Measurements from ENCODE around the gene NLRP1.

Gene NLRP1

DNA sequence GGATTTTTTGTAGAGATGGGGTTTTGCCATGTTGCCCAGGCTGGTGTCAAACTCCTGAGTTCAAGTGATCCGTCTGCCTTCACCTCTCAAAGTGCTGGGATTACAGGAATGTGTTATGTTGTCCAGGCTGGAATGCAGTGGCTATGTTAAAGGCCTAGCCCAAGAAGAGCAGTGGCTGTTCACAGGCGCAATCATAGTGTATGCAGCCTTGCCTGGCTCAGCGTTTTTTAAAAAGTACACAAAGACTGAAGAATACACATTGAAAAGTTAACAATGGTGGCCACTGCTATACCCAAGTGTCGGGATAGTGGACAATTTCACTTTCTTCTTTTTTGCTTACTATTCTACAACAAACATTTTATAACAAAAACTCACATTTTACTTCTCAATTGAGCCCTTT, 105.3 kb downstream of the NLRP1 start:
- DNase-seq (ENCODE audit: low read depth, low spot score), result no peak

DNA sequence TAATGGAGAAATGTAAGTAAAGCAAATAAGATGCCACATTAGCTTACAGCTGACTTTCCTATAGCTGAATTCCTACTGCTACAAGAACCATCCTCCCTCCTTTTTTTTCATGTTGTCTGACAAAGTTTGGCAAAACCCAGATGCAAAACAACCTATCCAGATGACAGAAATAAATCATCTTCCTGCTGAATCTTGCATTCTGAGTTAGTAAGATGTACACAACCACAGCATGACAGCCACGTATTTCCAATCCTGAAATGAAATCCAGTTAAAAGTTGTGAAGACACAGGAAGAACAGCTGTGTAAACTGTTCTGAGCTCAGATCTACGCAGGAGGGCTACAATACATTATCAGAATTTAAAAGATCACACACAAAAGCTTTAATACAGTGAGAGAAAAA, 110.4 kb downstream of the NLRP1 start:
- DNase-seq (ENCODE audit: low read depth, low spot score), result no peak

DNA sequence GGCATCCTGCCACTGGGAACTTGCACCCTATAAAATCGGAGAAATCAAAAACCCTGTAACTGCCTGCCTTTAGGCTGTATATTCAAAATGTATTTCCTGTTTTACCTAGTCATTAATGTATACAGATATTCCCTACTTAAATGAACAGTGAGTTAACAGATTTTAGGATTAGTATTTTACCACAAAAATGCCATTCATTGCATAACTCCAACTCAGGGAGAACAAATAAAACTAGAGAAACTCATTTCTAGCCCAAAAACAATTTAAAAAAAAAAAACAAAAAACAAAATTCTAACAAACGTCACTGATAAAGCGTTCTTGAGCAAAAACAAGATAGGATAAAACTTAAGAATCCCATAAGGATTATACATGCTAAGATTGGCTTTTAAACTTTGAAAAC, 111.8 kb downstream of the NLRP1 start:
- DNase-seq (ENCODE audit: low read depth, low spot score), result no peak

DNA sequence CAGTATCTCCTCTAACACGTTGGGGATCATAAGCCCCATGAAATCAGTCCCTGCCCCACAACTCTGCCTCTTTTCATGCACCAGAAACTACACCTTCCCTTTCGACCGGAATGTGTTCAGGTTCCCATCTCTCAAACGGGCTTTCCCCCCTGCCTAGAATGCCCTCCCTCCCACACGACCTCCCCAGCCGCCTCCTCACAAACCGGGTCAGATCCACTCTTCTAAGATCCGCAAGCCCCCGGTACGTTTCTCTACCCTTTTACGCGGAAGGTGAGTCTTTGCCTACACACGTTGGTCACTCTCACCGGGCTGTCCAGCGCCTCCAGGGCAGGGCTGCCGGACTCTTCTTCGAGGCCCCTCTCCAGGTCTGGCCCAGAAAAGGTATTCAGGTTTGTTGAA, 116.2 kb downstream of the NLRP1 start:
- DNase-seq (ENCODE audit: low read depth, low spot score), result no peak

DNA sequence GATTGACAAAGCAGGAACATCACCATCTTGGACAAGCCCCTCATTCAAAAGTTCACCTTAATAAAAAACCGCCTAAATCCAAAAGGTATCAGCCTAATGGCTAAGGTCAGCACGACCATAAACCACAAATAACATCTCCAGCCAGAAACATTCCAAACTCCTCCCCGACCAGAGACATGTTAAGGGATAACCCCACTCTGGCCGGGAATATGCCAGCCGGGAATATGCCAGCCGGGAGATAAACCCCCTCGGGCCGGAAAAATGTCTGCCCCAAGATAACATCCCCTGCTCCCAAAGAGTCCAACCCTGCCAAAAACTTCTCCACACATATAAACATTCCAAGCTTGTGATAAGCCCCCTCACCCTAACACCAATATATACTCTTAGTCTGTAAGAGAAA, 116.9 kb downstream of the NLRP1 start:
- DNase-seq (ENCODE audit: low read depth, low spot score), result peak; percentile 11

DNA sequence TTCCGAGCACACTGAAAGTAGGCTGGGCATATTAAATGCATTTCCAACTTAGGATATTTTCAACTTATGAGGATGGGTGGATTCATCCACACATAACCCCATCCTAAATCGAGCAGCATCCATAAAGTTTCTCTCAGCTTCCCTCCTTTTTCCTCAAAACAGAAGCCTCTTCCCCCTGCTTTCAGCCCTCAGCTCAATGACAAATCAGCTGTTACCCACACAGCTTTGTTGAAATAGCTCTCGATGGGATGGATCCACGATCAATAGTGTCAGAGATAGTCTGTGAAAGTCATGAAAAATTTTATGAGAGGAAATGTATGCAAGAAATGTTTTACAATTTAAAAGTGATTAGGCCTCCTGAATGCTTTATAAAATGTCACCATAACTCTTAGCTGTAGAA, 118.0 kb downstream of the NLRP1 start:
- DNase-seq (ENCODE audit: low read depth, low spot score), result no peak

DNA sequence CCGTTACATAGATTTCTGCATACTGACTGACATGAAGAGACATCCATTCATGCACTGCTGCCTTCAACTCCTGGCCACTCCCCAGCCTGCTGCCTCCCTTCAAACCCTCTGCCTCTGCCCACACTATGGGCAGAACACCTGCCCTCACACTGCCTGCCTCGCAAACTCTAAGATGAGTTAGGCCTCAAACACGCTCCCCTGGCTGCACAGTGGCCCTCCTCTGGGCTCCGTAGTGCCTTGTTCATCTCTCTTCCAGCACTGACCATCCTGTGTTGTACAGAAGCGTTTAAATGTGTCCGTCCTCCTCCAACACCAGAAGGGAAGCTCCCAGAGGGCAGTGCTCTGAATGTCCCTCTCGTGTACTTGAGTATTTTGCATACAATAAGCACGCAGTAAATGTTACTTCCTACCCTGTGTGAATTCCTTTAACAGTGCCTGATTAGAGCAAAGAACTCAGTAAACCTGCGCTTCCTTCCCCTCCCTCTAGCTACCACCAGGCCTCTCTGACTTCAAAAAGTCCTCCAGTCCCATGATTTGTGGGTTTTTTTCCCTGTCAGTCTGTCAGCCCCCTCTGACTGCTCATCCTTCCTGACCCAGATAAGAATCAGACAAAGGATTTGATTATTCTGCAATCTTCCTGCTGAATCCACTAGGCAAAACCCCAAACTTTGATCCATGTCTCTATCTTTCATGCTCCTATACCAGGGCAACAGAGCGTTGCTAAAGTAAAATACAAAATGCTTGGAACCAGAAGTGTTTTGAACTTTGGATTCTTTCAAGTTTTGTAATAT, 119.4 kb downstream of the NLRP1 start:
- no peak for DNase-seq (ENCODE audit: low read depth, low spot score)

Measured in astrocyte of the hippocampus (primary cell).